GM18873 (cell line): Measurements from ENCODE around the gene BUD31.
"Not testable (repeated sequence)": the region's sequence is repeated elsewhere in the genome, so short reads cannot be mapped to it uniquely, and the experiment has no call there.

Experiments used
- ATAC-seq: cut with Tn5 transposase; IDR thresholded peaks from one replicate; pipeline ENCODE4 v1.9.1; 2021; ENCODE audit warnings: mild to moderate bottlenecking, moderate library complexity, moderate number of reproducible peaks; ENCODE audit not compliant: unreplicated experiment, low FRiP score

Gene BUD31

GRCh38 chr7:99397297-99397983, 11.3 kb upstream of the BUD31 start:
- no peak for ATAC-seq

GRCh38 chr7:99398891-99399445, 9.8 kb upstream of the BUD31 start:
- no peak for ATAC-seq

GRCh38 chr7:99399597-99399996, 9.2 kb upstream of the BUD31 start:
- no peak for ATAC-seq

- no peak for ATAC-seq
These were observed 5.9 kb upstream of the BUD31 start for GRCh38 chr7:99402854-99403253.

- ATAC-seq: no peak
These were observed 5.0 kb upstream of the BUD31 start for GRCh38 chr7:99403764-99404163.

- no peak for ATAC-seq
These were observed 4.4 kb upstream of the BUD31 start for GRCh38 chr7:99404235-99404976.

GRCh38 chr7:99404977-99405320, 3.8 kb upstream of the BUD31 start:
- ATAC-seq: no peak

- ATAC-seq: no peak
These were observed 2.2 kb upstream of the BUD31 start for GRCh38 chr7:99406557-99406956.

- ATAC-seq: no peak
These were observed 844 bp upstream of the BUD31 start for GRCh38 chr7:99407872-99408378.

- ATAC-seq: peak; percentile 3
These were observed 413 bp downstream of the BUD31 start for GRCh38 chr7:99409192-99409572.

GRCh38 chr7:99409806-99410205, 1.0 kb downstream of the BUD31 start:
- ATAC-seq: no peak

GRCh38 chr7:99410635-99411034, 1.9 kb downstream of the BUD31 start:
- ATAC-seq: no peak

GRCh38 chr7:99415513-99416127, 6.9 kb downstream of the BUD31 start:
- ATAC-seq: not testable (repeated sequence)

- ATAC-seq: no peak
These were observed 9.5 kb downstream of the BUD31 start for GRCh38 chr7:99418260-99418659.

- no peak for ATAC-seq
These were observed 10.7 kb downstream of the BUD31 start for GRCh38 chr7:99419323-99420021.

GRCh38 chr7:99420213-99420612, 11.4 kb downstream of the BUD31 start:
- ATAC-seq: no peak

GRCh38 chr7:99420986-99421385, 12.2 kb downstream of the BUD31 start:
- no peak for ATAC-seq

- no peak for ATAC-seq
These were observed 13.4 kb downstream of the BUD31 start for GRCh38 chr7:99422186-99422585.

GRCh38 chr7:99422625-99423024, 13.9 kb downstream of the BUD31 start:
- ATAC-seq: no peak

- no peak for ATAC-seq
These were observed 16.4 kb downstream of the BUD31 start for GRCh38 chr7:99424932-99425730.
